ENCODE measurements around the gene PRKAG2.

PRKAG2 gene

DNA sequence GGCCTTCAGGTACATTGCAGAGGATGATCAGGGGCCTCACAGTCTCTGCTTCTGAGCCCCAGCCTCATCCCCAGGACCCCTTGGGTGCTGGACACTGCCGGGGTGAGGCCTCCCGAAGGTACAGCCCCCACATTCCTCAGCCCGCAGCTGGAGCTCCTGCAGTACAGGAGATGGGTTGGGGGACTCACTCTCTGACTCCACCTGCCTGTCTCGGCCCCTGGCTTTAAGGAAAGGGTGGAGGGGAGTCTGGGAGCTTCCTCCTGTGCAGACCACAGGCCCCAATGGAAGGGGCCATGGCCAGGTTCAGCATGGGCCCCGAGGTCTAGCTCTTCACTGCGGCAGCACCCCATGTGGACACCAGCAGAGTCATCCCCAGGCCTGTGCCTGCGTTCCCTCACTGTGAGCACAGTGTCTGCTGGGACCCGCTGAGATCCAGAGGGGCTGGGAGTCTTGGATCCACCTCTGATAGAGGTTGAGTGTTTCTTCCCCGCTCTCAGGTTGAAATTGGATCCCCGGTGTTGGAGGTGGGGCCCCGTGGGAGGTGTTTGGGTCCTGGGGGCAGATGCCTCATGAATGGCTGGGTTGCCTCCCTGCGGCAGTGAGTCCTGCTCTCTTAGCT lies 99.9 kb downstream of the PRKAG2 start:
- TF ChIP-seq POLR2A (IDR thresholded peaks at IDR 0.05; ENCODE audit: low read length) (no peak), GATA1 (IDR thresholded peaks at IDR 0.05; ENCODE audit: low read depth, low read length) (no peak)
- DNase-seq = no peak

DNA sequence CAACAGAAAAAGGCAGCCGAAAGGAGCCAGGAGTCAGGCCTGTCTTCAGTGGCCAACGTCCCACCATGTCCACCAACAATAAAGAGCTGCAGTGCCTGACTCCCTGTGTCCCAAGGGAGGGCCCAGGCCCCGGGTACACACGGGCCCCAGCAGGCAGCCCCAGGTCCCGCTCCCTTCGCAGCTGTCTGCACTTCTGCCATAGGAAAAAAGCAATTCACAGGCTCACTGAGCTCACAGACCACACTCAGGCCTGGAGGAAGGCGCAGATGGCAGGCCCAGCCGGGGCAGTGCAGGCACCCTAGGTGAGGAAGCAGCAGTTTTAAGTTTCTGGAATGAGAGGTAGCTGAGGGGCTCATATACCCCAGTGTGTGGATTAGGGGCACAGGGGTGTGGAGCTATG lies 100.5 kb downstream of the PRKAG2 start:
- TF ChIP-seq POLR2A (IDR thresholded peaks at IDR 0.05; ENCODE audit: low read length) (no peak), GATA1 (IDR thresholded peaks at IDR 0.05; ENCODE audit: low read depth, low read length) (no peak)
- DNase-seq = no peak

DNA sequence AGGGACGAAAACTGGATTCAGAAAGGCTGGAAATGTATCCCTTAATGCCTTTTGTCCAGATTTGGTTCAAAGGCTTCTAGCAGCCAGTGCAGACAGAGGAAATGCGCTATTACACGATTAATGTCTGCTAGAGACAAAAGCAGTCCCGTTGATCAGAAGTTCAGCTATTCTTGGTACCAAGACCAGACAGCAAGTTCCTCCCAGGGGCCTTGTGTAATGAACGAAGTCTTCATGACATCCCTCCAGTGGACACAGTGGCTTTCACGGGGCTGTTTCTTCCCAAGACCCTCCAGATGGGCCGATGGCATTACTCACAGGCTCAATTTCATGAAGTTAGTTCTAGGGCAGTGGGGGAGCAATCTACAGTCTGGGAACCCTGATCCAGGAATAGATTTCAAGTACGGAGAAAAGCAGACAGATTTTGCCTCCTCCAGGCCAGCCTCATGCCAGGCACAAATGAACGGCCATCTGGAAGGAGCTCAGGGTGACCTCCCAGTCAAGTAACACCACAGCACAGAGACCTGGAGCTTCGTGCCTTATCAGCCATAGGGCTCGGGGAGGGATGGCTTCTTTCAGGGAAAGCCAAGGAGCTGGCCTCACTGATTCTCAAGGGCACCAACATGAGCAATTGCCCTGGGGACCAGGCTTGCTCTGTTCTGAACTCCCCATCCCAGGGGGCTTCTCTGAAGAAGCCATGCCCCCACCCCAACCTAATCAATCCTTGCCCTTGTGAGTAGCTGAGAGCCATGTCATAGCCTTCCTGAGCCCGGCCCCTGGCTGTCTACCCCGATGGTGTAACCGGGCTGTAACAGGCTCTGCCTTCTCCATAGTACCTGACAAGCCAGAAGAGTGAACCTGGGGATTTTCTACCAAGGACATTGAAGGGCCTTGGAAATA lies 101.1 kb downstream of the PRKAG2 start:
- TF ChIP-seq POLR2A (IDR thresholded peaks at IDR 0.05; ENCODE audit: low read length) (no peak), GATA1 (IDR thresholded peaks at IDR 0.05; ENCODE audit: low read depth, low read length) (no peak)
- DNase-seq = no peak

DNA sequence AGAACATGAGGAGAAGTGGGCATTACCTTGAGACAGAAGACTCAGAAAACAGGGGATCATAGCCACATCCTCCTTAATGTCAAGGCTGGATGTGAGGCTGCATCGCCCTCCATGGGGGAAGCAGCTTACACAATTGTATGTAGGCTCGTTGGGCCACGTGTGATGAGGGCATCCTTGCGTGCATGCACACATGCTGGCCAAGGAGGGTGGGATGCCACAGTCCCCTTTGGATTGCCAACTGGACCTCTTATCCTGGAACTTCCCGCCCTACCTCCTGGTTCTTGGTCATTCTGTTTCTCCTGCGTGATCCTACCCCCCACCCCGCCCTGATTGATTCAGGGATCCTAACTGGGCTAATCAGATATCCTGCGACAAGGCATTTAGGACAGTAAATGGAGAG lies 102.0 kb downstream of the PRKAG2 start:
- no peak for DNase-seq
- TF ChIP-seq POLR2A (IDR thresholded peaks at IDR 0.05; ENCODE audit: low read length) (no peak), GATA1 (IDR thresholded peaks at IDR 0.05; ENCODE audit: low read depth, low read length) (no peak)

DNA sequence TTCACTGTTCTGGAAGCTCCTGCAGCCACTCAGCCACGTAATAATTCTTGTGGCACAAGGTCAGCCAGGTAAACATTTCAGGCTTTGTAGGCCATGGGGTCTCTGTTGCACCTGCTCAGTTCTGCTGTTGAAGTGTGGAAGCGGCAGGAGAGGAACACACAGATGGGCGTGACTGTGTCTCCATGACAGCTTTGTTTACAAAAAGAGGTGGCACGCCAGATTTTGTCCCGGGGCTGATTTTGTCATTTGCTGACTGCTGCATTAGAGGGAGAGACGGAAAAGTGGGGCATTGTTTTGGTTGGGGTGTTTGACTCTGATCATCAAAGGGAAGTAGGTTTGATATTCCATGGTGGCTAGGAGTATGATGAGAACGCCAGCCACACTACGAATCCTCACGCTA lies 103.1 kb downstream of the PRKAG2 start:
- DNase-seq = no peak
- TF ChIP-seq POLR2A (IDR thresholded peaks at IDR 0.05; ENCODE audit: low read length) (no peak), GATA1 (IDR thresholded peaks at IDR 0.05; ENCODE audit: low read depth, low read length) (no peak)

DNA sequence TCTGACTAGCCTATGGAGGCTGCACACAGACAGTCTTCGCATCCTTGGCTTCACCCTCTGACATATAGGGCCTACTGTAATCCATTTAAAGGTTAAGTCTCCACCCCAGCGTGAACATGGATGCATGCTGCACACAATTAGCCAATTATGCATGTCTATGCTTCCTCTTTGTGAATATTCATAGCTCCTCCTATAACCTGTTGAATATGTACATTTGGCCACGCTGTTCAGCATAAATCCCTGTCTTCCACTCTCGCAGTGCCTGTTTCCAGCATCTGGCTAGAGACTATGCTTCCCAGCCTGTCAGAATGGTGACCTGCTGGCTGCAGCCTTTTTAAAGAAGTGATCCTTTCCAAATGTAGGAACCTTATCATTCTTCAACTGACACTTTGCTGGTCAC lies 106.7 kb downstream of the PRKAG2 start:
- no peak for TF ChIP-seq POLR2A (IDR thresholded peaks at IDR 0.05; ENCODE audit: low read length)
- TF ChIP-seq GATA1 (IDR thresholded peaks at IDR 0.05; ENCODE audit: low read depth, low read length) = no peak
- DNase-seq = no peak

DNA sequence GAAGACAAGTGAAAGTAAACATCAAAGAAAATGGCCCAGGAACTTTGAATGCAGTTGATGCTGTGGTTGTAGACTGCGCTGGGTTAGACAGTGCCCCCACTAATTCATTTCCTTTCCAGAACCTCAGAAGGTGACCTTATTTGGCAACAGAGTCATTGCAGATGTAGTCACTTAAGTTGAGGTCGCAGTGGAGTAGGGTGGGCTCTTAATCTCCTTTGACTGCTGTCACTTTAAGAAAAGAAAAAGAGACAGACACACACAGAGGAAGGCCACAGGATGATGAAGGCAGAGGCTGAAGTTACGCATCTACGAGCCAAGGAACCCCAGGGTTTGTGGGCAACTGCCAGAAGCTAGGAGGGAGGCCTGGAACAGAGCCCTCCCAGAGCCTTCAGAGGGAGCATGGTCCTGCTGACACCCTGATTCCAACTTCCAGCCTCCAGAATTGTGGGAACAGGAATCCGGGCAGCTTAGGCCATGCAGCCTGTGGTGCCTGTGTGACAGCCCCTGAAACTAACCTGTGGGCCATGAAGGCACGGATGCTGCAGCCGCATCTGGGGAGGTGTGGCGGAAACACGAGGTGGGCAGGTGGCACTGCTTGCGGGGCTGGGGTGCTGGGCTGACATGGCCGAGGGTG lies 107.6 kb downstream of the PRKAG2 start:
- no peak for DNase-seq
- TF ChIP-seq GATA1 (IDR thresholded peaks at IDR 0.05; ENCODE audit: low read depth, low read length) (no peak), POLR2A (IDR thresholded peaks at IDR 0.05; ENCODE audit: low read length) (no peak)

DNA sequence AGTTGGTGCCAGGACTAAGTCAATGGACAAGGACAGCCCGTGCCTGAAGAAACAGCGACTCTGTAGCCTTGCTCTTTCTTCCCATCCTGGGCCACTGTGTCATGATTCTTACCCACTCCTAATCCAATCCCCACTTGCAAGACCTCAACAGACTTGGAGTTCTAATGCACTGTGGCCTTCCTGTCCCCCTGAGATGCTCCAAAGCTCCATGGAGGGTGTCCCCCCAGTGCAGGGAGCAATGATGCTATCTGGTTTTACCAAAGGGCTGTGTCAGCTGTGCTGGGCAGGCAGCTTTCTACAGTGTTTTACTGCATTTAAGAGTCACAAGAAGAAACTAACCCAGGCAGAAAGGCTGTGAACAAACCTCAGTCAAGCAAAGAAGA lies 108.1 kb downstream of the PRKAG2 start:
- DNase-seq = no peak
- TF ChIP-seq POLR2A (IDR thresholded peaks at IDR 0.05; ENCODE audit: low read length) (no peak), GATA1 (IDR thresholded peaks at IDR 0.05; ENCODE audit: low read depth, low read length) (no peak)

DNA sequence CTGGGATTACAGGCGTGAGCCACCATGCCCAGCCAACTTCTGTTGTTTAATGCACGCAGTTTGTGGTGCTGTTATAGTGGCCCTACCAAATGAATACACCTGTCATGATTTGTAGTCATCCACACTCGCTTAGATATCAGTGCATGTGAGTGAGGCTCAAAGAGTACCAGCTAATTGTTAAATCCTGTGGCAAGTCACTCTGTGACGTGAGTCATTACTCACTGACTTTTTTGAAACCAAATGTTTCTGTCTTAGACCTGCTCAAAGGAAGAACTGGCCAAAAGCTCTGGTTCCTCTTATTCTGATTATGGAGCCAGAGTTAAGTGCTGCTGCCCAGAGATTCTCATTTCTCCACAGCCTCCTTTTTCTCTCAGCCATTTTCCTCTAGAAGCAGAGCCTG lies 109.4 kb downstream of the PRKAG2 start:
- DNase-seq = no peak
- no peak for TF ChIP-seq GATA1 (IDR thresholded peaks at IDR 0.05; ENCODE audit: low read depth, low read length)
- no peak for TF ChIP-seq POLR2A (IDR thresholded peaks at IDR 0.05; ENCODE audit: low read length)

DNA sequence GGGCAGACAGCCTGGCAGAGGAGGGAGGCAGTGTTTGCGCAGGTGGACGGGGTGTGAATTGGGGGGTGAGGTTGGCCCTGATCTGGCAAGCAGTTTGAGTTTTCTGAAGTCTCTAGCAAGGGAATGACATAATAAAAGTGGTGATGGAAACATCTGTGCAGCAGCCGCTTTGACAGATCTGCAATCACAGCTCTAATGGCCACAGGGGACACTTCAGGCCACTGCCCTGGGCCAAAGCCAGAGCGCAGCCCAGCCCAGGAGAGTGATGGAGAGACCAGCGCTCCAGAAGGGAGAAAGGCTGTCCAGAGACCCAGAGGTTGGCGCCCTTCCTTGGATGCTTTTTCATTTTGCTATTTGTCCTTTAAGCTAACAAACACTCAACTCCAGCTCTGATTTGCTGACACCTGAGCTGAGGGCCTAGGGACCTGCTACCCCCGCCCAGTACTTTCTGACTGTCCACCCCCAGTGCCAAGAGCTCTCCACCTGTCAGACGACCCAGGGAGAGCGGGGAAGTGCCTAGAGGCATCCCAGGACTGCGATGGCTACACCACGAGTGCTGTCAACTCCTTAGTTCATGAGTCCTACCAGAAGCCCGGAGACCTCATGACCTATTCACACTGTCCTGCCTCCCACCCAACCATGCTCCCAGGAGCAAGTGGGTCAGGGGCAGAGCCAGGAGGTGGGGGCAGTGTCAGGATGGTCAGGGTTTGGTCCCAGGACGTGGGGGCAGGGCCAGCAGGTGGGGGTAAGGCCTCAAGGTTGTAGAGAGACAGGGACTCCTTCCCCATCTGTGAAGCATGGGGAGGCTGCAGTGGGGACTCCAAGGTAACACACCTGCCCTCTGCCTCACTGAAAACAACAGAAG lies 112.6 kb downstream of the PRKAG2 start:
- DNase-seq = no peak
- TF ChIP-seq GATA1 (IDR thresholded peaks at IDR 0.05; ENCODE audit: low read depth, low read length) (no peak), POLR2A (IDR thresholded peaks at IDR 0.05; ENCODE audit: low read length) (no peak)

DNA sequence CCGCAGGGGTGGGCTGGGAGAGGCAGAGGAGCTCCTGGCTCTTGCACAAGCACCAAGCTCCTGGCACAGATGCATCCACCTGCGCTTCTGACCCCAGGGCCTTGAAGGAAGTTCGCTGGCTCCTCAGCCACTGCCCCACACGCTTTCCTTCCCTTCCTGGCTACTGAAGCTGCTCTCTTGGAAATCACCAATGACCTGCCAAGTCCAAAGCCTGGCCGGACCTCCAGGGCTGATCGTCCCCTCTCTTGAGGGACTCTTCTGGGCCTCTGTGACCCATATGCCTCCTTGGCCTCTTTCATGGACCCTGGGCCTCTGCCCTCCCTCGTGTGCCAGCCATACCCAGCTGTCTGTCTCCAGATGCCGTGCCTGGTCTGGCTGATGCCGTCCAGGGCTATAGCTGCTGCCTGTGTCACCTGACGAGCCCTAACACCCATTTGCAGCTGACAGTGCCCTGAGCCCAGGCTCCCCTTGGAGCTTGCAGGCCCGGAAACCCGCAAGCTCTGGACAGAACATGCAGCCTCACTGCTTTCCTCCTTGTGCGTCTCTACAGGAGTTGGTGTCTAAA lies 113.4 kb downstream of the PRKAG2 start:
- no peak for DNase-seq
- TF ChIP-seq GATA1 (IDR thresholded peaks at IDR 0.05; ENCODE audit: low read depth, low read length) (no peak), POLR2A (IDR thresholded peaks at IDR 0.05; ENCODE audit: low read length) (no peak)

DNA sequence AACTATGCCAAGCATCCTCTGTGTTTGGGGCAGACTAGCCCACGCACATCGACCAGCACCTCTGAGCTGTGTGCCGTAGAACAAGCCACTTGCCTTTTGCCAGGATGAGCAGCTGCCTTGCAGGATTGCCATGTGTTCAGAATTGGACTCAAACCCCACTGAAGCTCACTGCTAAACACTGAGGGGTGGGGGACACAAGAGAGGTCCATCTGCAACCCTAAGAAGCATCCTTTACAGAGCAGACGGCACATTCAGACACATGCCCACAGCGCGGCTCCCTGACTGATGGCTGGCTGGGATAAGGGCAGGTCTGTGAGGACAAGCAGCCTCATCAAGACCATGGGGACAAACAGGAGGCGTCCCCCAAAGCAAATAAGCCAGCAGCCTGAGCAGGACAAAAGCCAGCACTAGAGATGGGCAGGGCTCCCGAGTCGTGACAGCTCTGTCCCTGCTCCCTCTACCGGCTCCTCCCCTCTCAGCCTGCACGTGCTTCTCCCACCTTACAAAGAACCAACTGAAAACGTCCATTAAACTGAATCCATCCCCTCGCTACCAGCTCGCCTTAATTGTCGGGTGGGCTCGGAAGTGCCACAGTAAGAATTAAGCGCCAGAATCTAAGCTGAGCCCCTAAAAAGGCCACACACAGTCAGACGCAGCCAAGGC lies 114.2 kb downstream of the PRKAG2 start:
- DNase-seq = no peak
- TF ChIP-seq GATA1 (IDR thresholded peaks at IDR 0.05; ENCODE audit: low read depth, low read length) (no peak), POLR2A (IDR thresholded peaks at IDR 0.05; ENCODE audit: low read length) (no peak)

DNA sequence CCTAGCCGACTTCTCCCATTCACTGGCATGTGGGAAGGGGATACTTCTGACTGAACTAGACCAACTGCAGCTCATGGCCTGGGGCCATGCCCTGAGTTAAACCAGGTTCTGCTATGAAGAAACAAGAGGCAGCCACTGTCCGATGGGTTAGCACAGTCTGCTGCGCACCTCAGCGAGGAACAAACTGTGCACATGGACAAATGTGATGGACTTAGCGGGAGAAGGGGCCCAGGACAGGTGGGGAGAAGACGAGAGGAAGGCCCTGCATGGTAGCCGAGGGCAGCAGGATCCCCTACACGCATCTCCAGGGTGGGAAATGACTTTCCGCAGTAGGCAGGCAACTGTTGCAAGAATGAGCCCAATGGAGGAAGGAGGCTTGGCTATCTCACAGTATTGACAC lies 115.0 kb downstream of the PRKAG2 start:
- TF ChIP-seq POLR2A (IDR thresholded peaks at IDR 0.05; ENCODE audit: low read length) (no peak), GATA1 (IDR thresholded peaks at IDR 0.05; ENCODE audit: low read depth, low read length) (no peak)
- no peak for DNase-seq
